A549 (cell line): Measurements from ENCODE around the gene STAT1. TPM values are rescaled to one million over a fixed set of nuclear protein-coding genes. Genes with fewer than 3 reads are reported as not detected.

Source experiments
- BCL3 ChIP-seq: fragments of >200 bp; sonication (Bioruptor Twin); formaldehyde crosslinking; IDR thresholded peaks from 3 replicates; pipeline ENCODE4 v1.6.1; 2016
- BHLHE40 ChIP-seq: IDR thresholded peaks from 2 replicates; pipeline ENCODE4 v1.6.1; 2012; ENCODE audit warnings: low read depth, low read length, inconsistent platforms
- CBX2 ChIP-seq: fragments of 200-600 bp; sonication (generic); IDR thresholded peaks from 2 replicates; pipeline ENCODE4 v1.6.1; 2016; ENCODE audit warnings: low read depth, mild to moderate bottlenecking, borderline replicate concordance
- CEBPB ChIP-seq, 2 experiments: fragments of >200 bp in 1 of 2; sonication (Bioruptor Twin) in 1 of 2; formaldehyde crosslinking in 1 of 2; IDR thresholded peaks; 2 replicates each; pipeline ENCODE4 v1.6.1; 2012 to 2016
- EHF ChIP-seq: fragments of 250-450 bp; sonication (Bioruptor Pico); IDR thresholded peaks from 2 replicates; pipeline ENCODE4 v1.5.0; 2020; ENCODE audit warnings: mild to moderate bottlenecking
- FOSB ChIP-seq: fragments of 250-450 bp; sonication (Bioruptor Pico); IDR thresholded peaks from 2 replicates; pipeline ENCODE4 v1.5.0; 2020; ENCODE audit warnings: mild to moderate bottlenecking, moderate library complexity
- HOXA7 ChIP-seq: fragments of 250-450 bp; sonication (Bioruptor Pico); IDR thresholded peaks from 2 replicates; pipeline ENCODE4 v1.5.0; 2020; ENCODE audit warnings: mild to moderate bottlenecking, moderate library complexity
- HOXB5 ChIP-seq: fragments of 250-450 bp; sonication (Bioruptor Pico); IDR thresholded peaks from 2 replicates; pipeline ENCODE4 v1.5.0; 2020; ENCODE audit warnings: mild to moderate bottlenecking, moderate library complexity
- JUN ChIP-seq, 2 experiments: fragments of >200 bp; sonication (Bioruptor Twin); formaldehyde crosslinking; IDR thresholded peaks; 2 replicates in 1 of 2; 3 replicates in 1 of 2; pipeline ENCODE4 v1.6.1; 2016 to 2017
- KDM1A ChIP-seq: fragments of 200-600 bp; sonication (generic); IDR thresholded peaks from 2 replicates; pipeline ENCODE4 v1.6.1; 2016; ENCODE audit warnings: low read depth, mild to moderate bottlenecking
- NFE2L2 ChIP-seq: fragments of 150-350 bp; conservative IDR thresholded peaks from 2 replicates; pipeline ENCODE4 v1.6.1; 2014; ENCODE audit warnings: low read length
- PBX3 ChIP-seq: IDR thresholded peaks from 2 replicates; pipeline ENCODE4 v1.6.1; 2012
- POLR2AphosphoS2 ChIP-seq: conservative IDR thresholded peaks from 2 replicates; pipeline ENCODE4 v1.6.1; 2012; ENCODE audit warnings: low read length, improper control_type of control experiment, inconsistent platforms
- RAD21 ChIP-seq, 2 experiments: fragments of >200 bp in 1 of 2; sonication (Bioruptor Twin) in 1 of 2; formaldehyde crosslinking in 1 of 2; IDR thresholded peaks in 1 of 2; conservative IDR thresholded peaks in 1 of 2; 2 replicates in 1 of 2; 3 replicates in 1 of 2; pipeline ENCODE4 v1.6.1; 2012 to 2018; ENCODE audit warnings: inconsistent platforms in 1 of 2
- TFCP2L1 ChIP-seq: fragments of 250-450 bp; sonication (Bioruptor Pico); IDR thresholded peaks from 2 replicates; pipeline ENCODE4 v1.5.0; 2021; ENCODE audit warnings: mild to moderate bottlenecking
- ZC3H11A ChIP-seq: fragments of 450-650 bp; IDR thresholded peaks from 2 replicates; pipeline ENCODE4 v1.6.1; 2014; ENCODE audit warnings: antibody characterized with exemption, mild to moderate bottlenecking
- ZFP36 ChIP-seq: fragments of 450-650 bp; IDR thresholded peaks from 2 replicates; pipeline ENCODE4 v1.6.1; 2014; ENCODE audit warnings: borderline replicate concordance; ENCODE audit not compliant: partially characterized antibody
- ZNF302 ChIP-seq: fragments of 250-450 bp; sonication (Bioruptor Pico); IDR thresholded peaks from 2 replicates; pipeline ENCODE4 v1.9.0; 2021; ENCODE audit warnings: inconsistent platforms, mild to moderate bottlenecking, moderate library complexity
- ZSCAN20 ChIP-seq: fragments of 250-450 bp; sonication (Bioruptor Pico); IDR thresholded peaks from 2 replicates; pipeline ENCODE4 v1.8.0; 2022; ENCODE audit warnings: mild to moderate bottlenecking, moderate library complexity
- polyA plus RNA-seq, 4 experiments: library from polyadenylated mRNA; depleted of rRNA in 3 of 4; stranded (reverse); fragments of >200 nt; fragmentation: RNase III in 1 of 4; extraction: RNeasy Plus Mini Kit Qiagen cat#74134 plus additional on column Dnase treatment in 1 of 4; gene quantifications; 2 replicates in 3 of 4; 3 replicates in 1 of 4; pipeline ENCODE4 v1.2.3, GENCODE V29; 2011 to 2017
- TF ChIP-seq, protein P1 (sequence below): IDR thresholded peaks from 2 replicates; pipeline ENCODE4 v1.6.1; 2012
- TF ChIP-seq, protein P2 (sequence below): fragments of 150-350 bp; IDR thresholded peaks from 2 replicates; pipeline ENCODE4 v1.6.1; 2014; ENCODE audit warnings: low read depth, mild to moderate bottlenecking, low read length
- TF ChIP-seq, protein P3 (sequence below): fragments of 250-450 bp; sonication (Bioruptor Pico); IDR thresholded peaks from 2 replicates; pipeline ENCODE4 v1.5.0; 2020; ENCODE audit warnings: low read depth, mild to moderate bottlenecking, moderate library complexity
- TF ChIP-seq, protein P4 (sequence below): fragments of >200 bp; sonication (Bioruptor Twin); formaldehyde crosslinking; IDR thresholded peaks from 3 replicates; pipeline ENCODE4 v1.5.1; 2016

The STAT1 gene
- polyA plus RNA-seq, 2 of the 4 experiments (the other 2 are of a cell fraction) = 105 to 182 TPM

- TF ChIP-seq KDM1A = no peak
- no peak for TF ChIP-seq ZC3H11A
- TF ChIP-seq BHLHE40 = no peak
- peak; percentile 84 to 94; a peak in 4 of 5 replicates for TF ChIP-seq JUN (IDR thresholded peaks at IDR 0.05)
- no peak for TF ChIP-seq ZFP36
- TF ChIP-seq EHF (CRISPR knock-in tag) = no peak
- 0 out of 2 replicates have a peak, but pooled peaks have one; percentile 18 for TF ChIP-seq NFE2L2
- no peak for TF ChIP-seq CBX2
- TF ChIP-seq, protein P1, sequence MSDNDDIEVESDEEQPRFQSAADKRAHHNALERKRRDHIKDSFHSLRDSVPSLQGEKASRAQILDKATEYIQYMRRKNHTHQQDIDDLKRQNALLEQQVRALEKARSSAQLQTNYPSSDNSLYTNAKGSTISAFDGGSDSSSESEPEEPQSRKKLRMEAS = peak; percentile 95
- TF ChIP-seq FOSB (CRISPR knock-in tag) = no peak
- TF ChIP-seq RAD21 (conservative IDR thresholded peaks at IDR 0.05 in 1 of 2, IDR thresholded peaks at IDR 0.05 in 1 of 2) = peak in 1 of 2 experiments; percentile 42; a peak in 3 of 5 replicates
- TF ChIP-seq, protein P2, sequence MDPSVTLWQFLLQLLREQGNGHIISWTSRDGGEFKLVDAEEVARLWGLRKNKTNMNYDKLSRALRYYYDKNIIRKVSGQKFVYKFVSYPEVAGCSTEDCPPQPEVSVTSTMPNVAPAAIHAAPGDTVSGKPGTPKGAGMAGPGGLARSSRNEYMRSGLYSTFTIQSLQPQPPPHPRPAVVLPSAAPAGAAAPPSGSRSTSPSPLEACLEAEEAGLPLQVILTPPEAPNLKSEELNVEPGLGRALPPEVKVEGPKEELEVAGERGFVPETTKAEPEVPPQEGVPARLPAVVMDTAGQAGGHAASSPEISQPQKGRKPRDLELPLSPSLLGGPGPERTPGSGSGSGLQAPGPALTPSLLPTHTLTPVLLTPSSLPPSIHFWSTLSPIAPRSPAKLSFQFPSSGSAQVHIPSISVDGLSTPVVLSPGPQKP = no peak
- TF ChIP-seq, protein P3, sequence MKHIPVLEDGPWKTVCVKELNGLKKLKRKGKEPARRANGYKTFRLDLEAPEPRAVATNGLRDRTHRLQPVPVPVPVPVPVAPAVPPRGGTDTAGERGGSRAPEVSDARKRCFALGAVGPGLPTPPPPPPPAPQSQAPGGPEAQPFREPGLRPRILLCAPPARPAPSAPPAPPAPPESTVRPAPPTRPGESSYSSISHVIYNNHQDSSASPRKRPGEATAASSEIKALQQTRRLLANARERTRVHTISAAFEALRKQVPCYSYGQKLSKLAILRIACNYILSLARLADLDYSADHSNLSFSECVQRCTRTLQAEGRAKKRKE (CRISPR knock-in tag) = no peak
- no peak for TF ChIP-seq PBX3
- TF ChIP-seq CEBPB (IDR thresholded peaks at IDR 0.05) = no peak
- TF ChIP-seq TFCP2L1 = no peak
- TF ChIP-seq POLR2AphosphoS2 = no peak
- no peak for TF ChIP-seq HOXA7
- TF ChIP-seq, protein P4, sequence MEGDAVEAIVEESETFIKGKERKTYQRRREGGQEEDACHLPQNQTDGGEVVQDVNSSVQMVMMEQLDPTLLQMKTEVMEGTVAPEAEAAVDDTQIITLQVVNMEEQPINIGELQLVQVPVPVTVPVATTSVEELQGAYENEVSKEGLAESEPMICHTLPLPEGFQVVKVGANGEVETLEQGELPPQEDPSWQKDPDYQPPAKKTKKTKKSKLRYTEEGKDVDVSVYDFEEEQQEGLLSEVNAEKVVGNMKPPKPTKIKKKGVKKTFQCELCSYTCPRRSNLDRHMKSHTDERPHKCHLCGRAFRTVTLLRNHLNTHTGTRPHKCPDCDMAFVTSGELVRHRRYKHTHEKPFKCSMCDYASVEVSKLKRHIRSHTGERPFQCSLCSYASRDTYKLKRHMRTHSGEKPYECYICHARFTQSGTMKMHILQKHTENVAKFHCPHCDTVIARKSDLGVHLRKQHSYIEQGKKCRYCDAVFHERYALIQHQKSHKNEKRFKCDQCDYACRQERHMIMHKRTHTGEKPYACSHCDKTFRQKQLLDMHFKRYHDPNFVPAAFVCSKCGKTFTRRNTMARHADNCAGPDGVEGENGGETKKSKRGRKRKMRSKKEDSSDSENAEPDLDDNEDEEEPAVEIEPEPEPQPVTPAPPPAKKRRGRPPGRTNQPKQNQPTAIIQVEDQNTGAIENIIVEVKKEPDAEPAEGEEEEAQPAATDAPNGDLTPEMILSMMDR = no peak
- TF ChIP-seq ZNF302 (CRISPR knock-in tag) = no peak
- TF ChIP-seq BCL3 = peak; percentile 94
- TF ChIP-seq ZSCAN20 (CRISPR knock-in tag) = no peak
- 0 out of 2 replicates have a peak, but pooled peaks have one; percentile 34 for TF ChIP-seq HOXB5 (CRISPR knock-in tag)
Observed at GRCh38 chr2:191013932-191014652, at the start of gene STAT1 (continued).
